ENCODE results near the gene TTLL9. TPM values are rescaled to one million over a fixed set of nuclear protein-coding genes. Genes with fewer than 3 reads are reported as not detected.

The TTLL9 gene
- total RNA-seq, 4 donors from 2014 or later: 2.8 to 3.7 (median 3.1) TPM

DNA sequence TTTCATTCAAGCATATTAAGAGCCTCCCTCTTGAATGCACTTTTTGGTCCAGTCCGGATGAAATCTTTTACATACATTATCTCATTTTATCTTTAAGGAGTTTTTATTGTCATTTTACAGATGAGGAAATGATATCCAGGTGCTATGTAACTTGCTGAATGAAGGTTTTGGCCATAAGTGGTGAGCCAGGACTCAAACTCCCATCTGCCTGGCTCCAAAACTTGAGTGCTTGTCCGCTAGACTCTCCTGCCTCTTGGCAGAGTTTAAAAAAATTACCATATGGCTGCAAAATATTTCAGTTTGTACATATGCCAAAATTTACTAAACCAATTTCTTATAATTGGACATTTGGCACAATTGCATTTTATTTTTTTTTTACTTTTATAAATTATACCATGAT lies 69.2 kb downstream of the TTLL9 start:
- no peaks in the 10 kb centered on the region for H3K27me3 ChIP-seq
- TF ChIP-seq, protein P1, sequence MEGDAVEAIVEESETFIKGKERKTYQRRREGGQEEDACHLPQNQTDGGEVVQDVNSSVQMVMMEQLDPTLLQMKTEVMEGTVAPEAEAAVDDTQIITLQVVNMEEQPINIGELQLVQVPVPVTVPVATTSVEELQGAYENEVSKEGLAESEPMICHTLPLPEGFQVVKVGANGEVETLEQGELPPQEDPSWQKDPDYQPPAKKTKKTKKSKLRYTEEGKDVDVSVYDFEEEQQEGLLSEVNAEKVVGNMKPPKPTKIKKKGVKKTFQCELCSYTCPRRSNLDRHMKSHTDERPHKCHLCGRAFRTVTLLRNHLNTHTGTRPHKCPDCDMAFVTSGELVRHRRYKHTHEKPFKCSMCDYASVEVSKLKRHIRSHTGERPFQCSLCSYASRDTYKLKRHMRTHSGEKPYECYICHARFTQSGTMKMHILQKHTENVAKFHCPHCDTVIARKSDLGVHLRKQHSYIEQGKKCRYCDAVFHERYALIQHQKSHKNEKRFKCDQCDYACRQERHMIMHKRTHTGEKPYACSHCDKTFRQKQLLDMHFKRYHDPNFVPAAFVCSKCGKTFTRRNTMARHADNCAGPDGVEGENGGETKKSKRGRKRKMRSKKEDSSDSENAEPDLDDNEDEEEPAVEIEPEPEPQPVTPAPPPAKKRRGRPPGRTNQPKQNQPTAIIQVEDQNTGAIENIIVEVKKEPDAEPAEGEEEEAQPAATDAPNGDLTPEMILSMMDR (IDR thresholded peaks at IDR 0.05): no peak
- TF ChIP-seq EP300 (IDR thresholded peaks at IDR 0.05): no peak
- TF ChIP-seq POLR2A (IDR thresholded peaks at IDR 0.05): no peak
- DNase-seq (ENCODE audit: low spot score in 2 of 2): no peak
- H3K9me3 ChIP-seq: no peaks in the 10 kb centered on the region
- H3K4me3 ChIP-seq: no peak overlapping the region
- WGBS, 2 donors: 91 to 95% methylated on average over 2 of the region's 2 CpGs
- H3K27ac ChIP-seq: no peak overlapping the region
- peaks cover 0 to 19% (median 0%) of the 10 kb centered on the region in 4 donors for H3K4me1 ChIP-seq
- H3K36me3 ChIP-seq: peaks cover 0 to 32% (median 0%) of the 10 kb centered on the region in 3 donors

DNA sequence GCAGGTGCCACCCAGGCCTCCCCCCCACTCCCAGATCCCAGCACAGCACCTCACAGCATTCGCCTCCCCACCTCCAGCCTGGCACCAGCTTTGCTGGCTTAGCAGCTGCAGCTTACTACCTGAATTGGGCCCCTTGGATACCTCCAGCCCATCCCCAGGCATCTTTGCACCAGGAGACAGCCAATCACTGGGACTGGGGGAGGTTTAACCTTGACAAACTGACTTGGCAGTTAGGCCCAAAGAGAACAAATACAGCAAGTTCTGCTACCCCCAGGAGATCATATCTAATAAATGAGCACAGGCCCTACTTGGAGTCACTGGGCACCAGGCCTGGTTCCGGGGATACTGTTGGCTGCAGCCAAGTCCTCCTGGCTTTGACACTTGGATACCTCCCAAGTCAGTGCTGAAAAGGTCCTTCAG lies 72.6 kb downstream of the TTLL9 start:
- Histone ChIP-seq H3K4me1 (peaks cover 0 to 25% (median 0%) of the 10 kb centered on the region in 4 donors), H3K4me3 (no peak overlapping the region), H3K27me3 (no peaks in the 10 kb centered on the region), H3K36me3 (peaks cover 0 to 66% (median 13%) of the 10 kb centered on the region in 3 donors), H3K9me3 (peaks cover 0 to 2% (median 0%) of the 10 kb centered on the region in 4 donors), H3K27ac (peak overlapping the region in 2 of 4 donors; percentile 52 to 73)
- WGBS, 2 donors: 48 to 53% methylated on average over 2 of the region's 2 CpGs
- no peak for DNase-seq (ENCODE audit: low spot score in 2 of 2)
- TF ChIP-seq EP300 (IDR thresholded peaks at IDR 0.05) (no peak), POLR2A (IDR thresholded peaks at IDR 0.05) (no peak)
- TF ChIP-seq, protein P1 (IDR thresholded peaks at IDR 0.05): no peak

DNA sequence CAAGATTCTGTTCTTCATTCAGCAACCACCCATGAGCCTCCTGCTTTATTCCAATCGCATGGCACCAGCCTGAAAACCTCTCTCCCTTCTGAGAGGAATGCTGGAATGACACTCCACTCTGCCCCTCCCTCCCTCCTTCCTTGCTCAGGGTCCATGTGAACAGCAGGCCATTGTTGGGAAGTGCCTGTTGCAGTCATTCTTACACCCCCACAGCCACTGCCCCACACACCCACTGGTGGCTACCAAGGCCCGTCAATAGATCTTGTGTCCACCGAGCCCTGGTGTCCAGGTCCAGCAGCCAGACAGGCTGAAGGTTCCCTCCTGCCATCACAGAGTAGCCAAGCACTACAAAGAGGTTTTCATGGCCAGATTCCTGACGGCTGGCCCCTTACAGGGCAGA lies 74.9 kb downstream of the TTLL9 start:
- no peak for DNase-seq (ENCODE audit: low spot score in 2 of 2)
- peaks cover 0 to 89% (median 15%) of the 10 kb centered on the region in 3 donors for H3K36me3 ChIP-seq
- TF ChIP-seq EP300 (IDR thresholded peaks at IDR 0.05) (peak in 1 of 2 donors; percentile 44), POLR2A (IDR thresholded peaks at IDR 0.05) (no peak)
- H3K4me1 ChIP-seq: peaks cover 0 to 39% (median 3%) of the 10 kb centered on the region in 4 donors
- H3K9me3 ChIP-seq: peaks cover 0 to 6% (median 0%) of the 10 kb centered on the region in 4 donors
- peak overlapping the region in 2 of 4 donors; percentile 58 to 73 for H3K27ac ChIP-seq
- no peaks in the 10 kb centered on the region for H3K27me3 ChIP-seq
- no peak overlapping the region for H3K4me3 ChIP-seq
- 51 to 58% methylated on average over 4 of the region's 4 CpGs for WGBS, 2 donors

DNA sequence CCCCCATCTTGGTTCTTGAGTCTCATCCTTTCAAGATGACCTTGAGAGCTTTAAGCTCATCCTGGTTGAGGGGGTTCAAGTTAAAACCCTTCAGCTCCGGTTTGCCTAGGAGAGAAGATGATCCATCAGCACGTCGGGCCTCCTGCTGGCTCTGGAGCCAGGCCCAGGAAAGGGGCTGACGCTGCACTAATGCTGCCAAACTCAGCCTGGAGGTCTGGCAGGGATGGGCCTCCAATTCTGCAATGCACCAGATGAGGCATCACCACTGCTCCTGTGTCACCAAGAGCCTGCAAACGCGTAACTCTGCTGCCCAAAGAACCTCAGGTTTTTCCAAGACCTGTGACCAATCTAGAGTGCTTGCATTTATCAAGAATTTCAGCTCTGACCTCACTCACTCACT lies 75.4 kb downstream of the TTLL9 start:
- TF ChIP-seq, protein P1 (IDR thresholded peaks at IDR 0.05): no peak
- DNase-seq (ENCODE audit: low spot score in 2 of 2): no peak
- peak overlapping the region in 2 of 4 donors; percentile 58 to 73 for H3K27ac ChIP-seq
- H3K9me3 ChIP-seq: peaks cover 0 to 6% (median 0%) of the 10 kb centered on the region in 4 donors
- H3K27me3 ChIP-seq: no peaks in the 10 kb centered on the region
- H3K4me1 ChIP-seq: peaks cover 0 to 44% (median 8%) of the 10 kb centered on the region in 4 donors
- H3K4me3 ChIP-seq: no peak overlapping the region
- 73 to 74% methylated on average over 6 of the region's 6 CpGs for WGBS, 2 donors
- H3K36me3 ChIP-seq: peaks cover 0 to 90% (median 15%) of the 10 kb centered on the region in 3 donors

DNA sequence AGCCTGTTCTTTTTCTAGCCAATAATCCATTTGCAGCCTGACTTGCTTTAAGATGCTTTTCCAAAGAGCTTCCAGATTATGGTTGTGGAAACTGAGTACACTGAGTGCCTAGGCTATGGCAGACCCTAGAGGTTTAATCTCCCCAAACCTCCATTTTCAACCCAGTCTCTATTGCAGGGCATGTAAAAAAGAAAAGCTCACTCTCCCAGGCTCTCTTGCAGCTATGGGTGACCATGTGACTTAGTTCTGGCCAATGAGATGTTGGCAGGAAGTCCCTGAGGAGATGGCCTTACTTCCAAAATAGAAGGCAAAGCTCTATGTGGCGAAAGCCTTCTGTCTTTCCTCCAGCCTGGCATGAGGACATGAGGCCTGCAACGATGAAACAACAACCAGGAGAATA lies 77.6 kb downstream of the TTLL9 start:
- Histone ChIP-seq H3K27me3 (no peaks in the 10 kb centered on the region), H3K36me3 (peaks cover 0 to 75% (median 15%) of the 10 kb centered on the region in 3 donors), H3K4me1 (peaks cover 0 to 47% (median 10%) of the 10 kb centered on the region in 4 donors), H3K9me3 (peaks cover 0 to 6% (median 0%) of the 10 kb centered on the region in 4 donors), H3K4me3 (no peak overlapping the region), H3K27ac (no peak overlapping the region)
- WGBS, 2 donors: 94 to 97% methylated on average over 2 of the region's 2 CpGs
- no peak for TF ChIP-seq EP300 (IDR thresholded peaks at IDR 0.05)
- TF ChIP-seq POLR2A (IDR thresholded peaks at IDR 0.05): no peak
- TF ChIP-seq, protein P1 (IDR thresholded peaks at IDR 0.05): no peak
- DNase-seq (ENCODE audit: low spot score in 2 of 2): no peak
